ELF-1 (cell line): Measurements from ENCODE around the gene ZNF428.
"Not testable (repeated sequence)": the region's sequence is repeated elsewhere in the genome, so short reads cannot be mapped to it uniquely, and the experiment has no call there.

Source experiments
- DNase-seq: peaks from one replicate; pipeline ENCODE4 v3.0.0-alpha.2; 2016; ENCODE audit warnings: low read depth, low spot score

ZNF428 gene

DNA sequence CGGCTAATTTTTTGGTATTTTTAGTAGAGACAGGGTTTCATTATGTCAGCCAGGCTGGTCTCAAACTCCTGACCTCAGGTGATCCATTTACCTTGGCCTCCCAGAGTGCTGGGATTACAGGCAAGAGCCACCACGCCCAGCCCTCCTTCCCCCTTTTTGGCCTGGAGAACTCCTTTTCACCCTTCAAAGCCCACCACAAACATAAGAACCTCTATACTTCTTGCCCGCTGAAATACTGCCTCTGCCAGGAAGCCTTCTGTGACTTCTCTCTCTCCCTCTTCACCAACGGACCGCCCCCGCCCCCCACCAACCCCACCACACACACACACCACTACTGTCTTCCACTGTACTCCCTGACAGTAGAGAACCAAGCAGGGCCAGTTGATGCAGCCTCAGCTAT lies 2.5 kb downstream of the ZNF428 start:
- no peak for DNase-seq

DNA sequence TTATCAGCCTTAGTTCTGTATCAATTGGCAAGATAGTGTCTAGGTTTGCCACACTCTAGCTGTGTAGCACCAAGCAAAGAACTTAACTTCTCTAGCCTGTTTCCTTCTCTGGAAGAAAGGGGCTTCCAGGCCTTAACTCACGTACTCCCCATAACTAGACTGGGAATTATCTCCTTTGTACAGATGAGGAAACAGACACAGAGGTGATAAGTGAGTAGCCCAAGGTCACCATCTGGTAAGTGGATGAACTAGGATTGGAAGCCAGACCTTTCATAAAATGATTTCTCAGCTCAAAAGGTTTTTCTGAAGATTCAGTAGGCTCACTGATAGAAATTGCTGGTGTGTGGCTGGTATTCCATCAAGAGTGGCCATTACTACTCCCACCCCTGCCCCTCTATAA lies 3.1 kb downstream of the ZNF428 start:
- DNase-seq = no peak

DNA sequence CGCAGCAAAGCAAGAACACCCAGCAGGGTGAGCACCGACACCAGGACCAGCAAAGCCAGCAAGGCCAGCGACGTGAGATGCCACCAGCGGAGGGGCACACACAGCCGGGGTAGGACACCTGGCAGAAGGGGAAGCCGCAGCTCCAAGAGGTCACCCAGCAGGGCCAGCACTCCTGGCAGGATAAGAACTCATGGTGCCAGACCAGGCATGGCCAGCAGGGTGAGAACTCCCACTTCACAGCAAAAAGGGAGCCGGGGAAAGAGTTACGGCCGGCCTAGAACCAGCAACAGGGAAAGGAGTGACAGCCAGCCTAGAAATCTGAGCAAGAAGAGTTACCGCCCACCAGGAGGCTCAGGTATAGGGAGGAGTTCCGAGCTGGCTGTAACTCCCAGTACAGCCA lies 7.1 kb downstream of the ZNF428 start:
- no peak for DNase-seq

DNA sequence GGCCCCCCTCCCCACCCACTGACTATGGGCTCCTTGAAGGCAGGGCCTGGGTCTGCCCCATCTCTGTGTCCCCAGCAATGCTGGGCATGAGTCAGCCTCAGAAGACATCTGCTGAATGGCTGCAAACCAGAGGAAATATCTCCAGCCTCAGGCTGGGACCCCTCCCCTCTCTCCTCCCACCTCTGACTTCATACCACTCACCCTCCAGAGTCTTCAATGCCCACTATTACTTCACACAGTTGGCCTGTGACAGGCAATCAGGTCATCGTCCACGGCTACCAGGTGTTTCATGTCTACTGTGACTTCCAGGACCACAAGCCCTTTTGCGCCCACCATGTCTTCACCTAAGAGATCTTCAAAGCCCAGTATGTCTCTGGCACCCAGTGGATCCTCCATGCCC lies 7.6 kb downstream of the ZNF428 start, which contains the start of gene SRRM5:
Gene SRRM5, plus strand, starts transcription at position 301 of the 400 bp plus-strand sequence. Its CDS starts 34 bp downstream, at position 335.
- DNase-seq = no peak

DNA sequence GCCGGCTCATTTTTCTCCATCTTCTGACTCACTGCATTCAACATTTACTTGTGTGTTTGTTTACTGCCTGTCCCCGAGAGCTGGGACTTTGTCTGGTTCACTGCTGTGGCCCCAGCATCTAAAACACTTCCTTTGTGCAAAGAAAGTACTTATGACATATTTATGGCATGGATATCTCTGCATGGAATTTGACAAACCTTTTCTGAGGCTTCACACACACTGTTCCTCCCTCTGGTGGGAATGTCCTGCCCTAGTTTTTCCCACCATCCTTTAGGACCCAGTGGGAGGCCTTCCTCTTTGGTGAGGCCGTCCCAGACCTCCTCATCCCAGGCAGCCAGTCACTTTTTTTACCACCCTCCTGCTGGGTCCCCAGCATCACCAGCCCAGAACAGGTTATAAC lies 8.9 kb downstream of the ZNF428 start:
- DNase-seq = no peak

DNA sequence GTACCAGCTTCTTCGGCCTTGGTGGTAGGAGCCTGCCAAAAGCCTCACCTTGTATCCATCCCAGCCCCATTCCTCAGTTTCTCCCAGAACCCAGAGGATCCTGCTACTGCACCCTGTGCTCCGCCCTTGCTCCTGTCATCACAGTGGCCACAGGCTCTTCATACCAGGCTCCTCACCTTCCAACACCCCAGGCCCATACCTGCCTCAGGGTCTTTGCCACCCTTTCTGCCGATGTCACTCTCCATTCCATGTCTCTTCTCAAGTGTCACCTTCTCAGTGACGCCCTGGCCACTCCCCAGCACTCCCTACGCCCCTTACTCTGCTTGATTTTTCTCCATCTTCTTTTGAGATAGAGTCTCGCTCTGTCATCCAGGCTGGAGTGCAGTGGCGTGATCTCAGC lies 9.6 kb downstream of the ZNF428 start:
- DNase-seq = no peak

DNA sequence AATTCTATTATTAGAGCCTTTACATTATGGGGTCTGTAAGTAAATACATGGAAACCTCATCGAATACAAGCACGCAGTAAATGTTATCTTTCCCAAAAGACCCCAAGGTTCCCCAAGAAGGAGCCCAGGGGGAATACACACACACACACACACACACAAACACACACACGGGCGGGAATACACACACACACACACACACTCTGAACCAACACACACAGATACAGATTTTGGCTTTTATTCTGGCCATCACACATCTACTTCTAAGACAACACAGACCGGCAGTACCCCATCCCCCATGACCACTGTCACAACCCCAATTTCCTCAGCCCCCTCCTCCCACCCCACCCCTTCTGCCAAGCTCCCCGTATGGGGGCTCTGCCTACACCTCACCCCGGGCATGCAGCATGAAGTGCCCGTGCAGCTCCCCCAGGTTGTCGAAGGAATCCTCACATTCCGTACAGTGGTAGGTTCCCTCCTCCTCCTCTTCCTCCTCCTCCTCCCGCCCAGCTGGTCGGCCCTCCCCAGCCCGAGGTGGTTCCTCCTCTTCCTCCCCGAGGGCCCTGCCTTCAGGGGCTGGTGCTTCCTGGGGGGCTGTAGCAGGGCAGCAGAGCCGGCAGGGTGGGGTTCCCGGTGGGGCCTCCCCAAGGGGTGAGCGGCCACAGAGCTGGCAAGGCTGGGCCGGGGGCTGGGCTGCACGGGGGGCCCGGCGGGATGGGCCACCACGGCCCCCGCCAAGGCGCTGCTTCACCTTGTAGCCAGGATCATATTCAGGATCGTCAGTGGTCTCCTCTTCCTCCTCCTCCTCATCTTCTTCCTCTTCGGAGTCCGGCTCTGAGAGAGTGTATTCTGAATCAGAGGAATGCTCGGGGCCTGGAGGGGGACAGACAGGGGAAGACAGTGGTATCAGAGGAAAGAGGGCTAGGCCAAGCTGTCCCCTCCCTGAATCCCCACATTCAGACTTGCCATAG lies 11.9 kb downstream of the ZNF428 start:
- no peak for DNase-seq

DNA sequence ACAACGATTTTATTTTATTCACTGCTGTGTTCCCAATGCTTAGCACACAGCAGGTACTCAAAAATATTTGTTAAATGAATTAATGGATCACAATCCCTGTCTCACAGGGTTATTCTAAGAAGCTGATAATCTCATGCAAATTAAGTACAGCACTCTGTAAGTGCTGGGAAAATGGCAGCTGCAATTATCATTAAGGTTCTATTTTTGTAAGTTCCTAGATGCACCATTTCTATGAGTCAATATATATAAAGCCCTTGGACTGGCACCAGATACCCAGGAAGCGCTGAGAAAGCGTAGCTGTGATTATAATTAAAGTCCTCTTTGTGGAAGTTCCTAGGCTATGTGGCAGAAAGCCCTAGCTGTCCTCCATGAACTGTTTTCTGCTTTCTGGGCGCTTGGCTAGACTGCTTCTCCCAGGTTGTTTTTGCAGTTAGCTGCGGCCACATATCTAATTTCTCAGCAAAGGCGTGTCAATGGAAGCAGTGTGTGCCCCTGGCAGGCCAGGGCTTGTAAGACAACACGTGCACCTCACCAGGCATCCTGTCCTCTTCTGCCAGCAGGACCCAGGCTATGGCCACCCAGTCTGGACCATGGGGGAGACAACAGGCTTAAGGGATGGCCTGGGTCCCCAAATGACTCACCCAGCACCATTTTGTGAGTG lies 12.7 kb downstream of the ZNF428 start:
- DNase-seq = no peak

DNA sequence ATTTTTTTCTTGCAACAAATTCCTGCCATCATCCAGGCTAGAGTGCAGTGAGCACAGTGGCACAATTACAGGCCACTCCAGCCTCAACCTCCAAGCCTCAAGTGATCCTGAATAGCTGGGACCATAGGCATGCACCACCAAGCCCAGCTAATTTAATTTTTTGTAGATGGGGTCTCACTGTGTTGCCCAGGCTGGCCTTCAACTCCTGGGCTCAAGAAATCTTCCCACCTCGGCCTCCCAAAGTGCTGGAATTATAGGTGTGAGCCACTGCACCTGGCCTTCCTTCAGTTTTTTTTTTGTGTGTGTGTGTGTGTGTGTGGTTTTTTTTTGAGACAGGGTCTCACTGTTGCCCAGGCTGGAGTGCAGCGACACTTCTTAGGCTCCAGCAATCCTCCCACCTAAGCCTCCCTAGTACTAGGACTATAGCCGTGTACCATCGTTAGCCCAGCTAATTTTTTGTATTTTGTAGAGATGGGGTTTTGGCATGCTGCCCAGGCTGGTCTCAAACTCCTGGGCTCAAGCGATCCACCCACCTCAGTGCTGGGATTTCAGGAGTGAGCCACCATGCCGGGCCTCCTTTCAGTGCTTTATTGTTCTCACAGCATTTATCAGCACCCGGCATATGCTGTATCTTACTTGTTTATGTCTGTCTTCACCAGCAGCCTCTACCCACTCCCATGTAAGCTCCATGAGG lies 13.4 kb downstream of the ZNF428 start:
- DNase-seq = no peak

DNA sequence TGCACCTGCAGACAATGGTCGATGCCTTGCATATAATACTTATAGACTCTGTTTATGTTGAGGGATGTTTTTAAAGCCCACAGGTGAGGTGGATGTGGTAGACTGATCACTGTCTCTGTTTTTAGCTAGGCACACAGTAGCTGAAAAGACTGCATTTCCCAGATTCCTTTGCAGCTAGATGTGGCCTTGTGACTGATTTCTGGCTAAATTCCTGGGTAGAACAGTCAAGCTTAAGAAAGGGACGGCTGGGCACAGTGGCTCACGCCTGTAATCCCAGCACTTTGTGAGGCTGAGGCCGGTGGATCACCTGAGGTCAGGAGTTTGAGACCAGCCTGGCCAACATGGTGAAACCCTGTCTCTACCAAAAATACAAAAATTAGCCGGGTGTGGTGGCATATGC lies 19.1 kb downstream of the ZNF428 start:
- DNase-seq = not testable (repeated sequence)

DNA sequence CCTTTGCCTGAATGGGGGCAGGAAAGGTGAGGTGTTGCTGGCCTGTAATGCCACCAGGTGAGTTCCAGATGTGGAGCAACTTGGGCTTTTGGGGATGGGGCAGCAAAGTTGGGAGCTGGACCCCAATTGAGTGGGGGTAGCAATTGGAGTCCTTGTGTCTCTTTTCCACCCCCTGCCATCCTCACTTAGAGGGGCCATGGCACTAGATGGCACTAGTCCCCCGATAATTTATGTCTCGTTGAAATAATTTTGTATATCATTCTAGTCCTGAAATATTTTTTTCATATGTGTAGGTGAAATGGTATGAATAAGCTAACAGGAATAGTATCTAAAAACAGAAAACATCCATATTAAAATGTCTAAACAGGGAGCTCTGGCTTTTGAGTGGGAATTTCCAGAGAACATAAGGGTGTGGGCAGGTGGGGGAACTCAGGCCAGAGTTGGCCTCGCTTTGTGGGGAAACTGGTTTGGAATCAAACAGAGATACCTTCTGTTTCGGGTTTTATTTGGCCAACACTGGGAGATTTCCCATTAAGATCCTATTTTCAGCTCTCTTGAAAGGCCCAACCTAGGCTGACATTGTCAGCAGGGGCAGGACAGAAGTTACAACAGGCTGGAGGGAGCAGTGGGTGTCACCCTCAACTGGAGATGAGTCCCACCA lies 19.7 kb downstream of the ZNF428 start:
- no peak for DNase-seq

DNA sequence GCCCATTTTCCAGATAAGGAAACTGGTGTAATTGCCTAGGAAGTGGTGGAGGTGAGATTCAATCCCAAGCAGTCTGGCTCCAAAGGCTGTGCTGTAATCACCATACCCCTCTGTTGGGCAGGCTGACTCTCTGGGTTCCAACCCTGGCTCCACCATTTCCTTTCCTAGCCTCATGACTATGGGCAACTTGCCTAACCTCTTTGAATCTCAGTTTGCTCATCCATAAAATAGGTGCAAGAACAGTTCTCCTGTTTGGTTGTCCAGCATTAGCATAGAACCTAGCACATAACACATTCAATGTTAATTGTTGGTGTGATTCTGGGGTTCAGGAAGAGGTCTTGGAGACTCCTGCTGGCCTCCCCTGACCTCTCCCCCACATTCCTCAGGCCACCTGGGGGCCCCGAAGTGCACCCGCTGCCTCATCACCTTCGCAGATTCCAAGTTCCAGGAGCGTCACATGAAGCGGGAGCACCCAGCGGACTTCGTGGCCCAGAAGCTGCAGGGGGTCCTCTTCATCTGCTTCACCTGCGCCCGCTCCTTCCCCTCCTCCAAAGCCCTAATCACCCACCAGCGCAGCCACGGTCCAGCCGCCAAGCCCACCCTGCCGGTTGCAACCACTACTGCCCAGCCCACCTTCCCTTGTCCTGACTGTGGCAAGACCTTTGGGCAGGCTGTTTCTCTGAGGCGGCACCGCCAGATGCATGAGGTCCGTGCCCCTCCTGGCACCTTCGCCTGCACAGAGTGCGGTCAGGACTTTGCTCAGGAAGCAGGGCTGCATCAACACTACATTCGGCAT lies 20.8 kb downstream of the ZNF428 start:
- no peak for DNase-seq

DNA sequence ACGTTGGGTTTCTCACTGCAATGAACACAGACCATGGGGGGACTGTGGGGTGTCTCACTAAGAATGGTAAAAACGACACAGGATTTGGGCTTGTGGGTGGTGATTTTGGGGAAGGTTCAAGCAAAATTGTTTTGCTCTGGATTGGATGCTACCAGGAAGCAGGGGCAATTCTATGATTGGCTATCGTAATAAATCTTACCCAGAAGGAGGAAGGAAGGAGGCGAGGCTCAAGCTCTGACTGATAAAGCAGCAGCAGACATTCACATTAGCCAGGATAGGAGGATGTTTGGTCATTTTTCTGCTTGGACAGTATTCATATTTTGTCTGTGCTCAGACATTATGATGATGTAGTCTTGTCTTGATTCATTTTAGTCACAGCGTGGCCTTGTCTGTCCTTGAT lies 21.6 kb downstream of the ZNF428 start:
- no peak for DNase-seq

DNA sequence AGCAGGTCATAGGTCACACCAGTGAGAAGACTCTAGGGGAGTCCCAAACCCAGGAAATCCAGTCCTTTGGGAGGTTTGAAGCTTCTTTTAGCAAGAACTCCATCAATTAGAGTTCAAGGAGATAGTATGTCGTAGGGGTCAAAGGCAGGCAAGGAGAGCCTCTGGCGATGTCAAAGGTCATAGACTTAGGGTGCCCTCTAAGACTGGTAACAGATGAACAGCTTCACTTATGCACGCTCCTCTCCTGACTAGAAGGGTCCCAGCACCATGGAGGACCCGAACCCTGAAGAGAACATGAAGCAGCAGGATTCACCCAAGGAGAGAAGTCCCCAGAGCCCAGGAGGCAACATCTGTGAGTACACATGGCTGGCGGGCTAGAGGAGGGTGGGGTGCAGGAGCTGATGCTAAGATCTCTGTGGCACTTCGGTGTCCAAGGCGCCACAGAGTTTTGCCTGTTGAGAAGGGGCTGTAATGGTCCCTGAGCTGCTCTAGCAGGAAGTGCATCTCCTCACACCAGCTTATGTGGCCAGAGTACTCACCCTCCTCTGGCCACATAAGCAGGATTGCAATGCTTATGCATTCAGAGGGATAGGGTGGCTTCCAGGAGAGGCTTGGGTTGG lies 22.5 kb downstream of the ZNF428 start:
- no peak for DNase-seq

DNA sequence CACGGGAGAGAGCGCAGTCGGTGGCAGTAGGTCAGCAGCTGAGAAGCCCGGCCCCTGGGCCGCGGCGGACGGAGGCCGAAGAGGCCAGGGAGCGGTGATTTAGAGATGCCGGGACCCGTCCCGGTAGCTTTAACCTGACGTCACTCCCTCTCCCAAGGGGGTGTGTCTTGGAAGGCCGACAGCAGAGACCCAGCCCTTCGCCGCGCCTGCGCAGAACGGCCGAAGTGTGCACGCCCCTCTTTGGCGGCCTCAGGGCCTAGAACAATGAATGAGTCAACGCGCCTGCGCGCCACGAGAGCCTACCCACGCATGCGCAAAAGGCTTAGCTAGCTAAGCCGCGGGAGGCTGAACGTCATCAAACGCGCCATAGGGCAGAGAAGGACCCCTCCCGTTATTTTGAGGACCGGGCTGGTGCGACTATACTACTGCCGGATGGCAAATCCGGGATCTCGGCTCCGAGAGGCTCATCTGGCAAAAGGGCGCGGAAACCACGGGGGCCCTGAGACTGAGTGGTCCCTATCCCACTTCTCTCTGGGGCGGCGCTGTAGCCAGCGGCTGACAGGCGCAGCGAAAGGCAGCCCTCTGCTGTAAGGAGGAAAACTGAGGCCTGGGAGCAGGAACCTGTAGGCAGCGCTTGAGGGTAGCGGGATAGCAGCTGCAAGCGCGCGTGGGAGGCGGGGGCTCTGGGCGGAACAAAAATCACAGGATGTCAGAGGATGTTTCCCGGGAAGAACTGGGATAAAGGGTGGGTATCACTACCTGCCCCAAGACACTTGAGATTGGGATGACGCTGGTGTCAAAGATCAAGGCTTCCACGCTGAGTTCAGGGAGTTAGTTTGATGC lies 23.2 kb downstream of the ZNF428 start, which contains the start of the genes IRGQ and ZNF576:
Gene IRGQ, minus strand, starts transcription at position 136 of the 843 bp plus-strand sequence. CDS start 796 bp downstream, outside the sequence.
Gene ZNF576, plus strand, starts transcription at position 597 of the 843 bp plus-strand sequence. CDS start 514 bp downstream, outside the sequence.
- peak; percentile 100 for DNase-seq

DNA sequence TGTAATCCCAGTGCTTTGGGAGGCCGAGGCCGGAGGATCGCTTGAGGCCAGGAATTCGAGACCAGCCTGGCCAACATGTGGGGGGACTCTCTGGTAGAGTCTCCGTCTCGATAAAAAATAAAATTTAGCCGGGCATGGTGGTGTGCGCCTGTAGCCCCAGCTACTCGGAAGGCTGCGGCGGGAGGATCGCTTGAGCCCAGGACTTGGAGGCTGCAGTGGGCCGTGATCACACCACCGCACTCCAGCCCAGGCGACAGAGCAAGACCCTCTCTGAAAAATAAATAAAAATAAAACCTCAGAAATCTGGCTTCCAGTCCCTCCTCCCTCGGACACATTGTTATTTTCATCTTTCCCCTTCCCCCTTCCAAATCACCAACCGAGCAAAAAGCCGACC lies 23.8 kb downstream of the ZNF428 start:
- no peak for DNase-seq

DNA sequence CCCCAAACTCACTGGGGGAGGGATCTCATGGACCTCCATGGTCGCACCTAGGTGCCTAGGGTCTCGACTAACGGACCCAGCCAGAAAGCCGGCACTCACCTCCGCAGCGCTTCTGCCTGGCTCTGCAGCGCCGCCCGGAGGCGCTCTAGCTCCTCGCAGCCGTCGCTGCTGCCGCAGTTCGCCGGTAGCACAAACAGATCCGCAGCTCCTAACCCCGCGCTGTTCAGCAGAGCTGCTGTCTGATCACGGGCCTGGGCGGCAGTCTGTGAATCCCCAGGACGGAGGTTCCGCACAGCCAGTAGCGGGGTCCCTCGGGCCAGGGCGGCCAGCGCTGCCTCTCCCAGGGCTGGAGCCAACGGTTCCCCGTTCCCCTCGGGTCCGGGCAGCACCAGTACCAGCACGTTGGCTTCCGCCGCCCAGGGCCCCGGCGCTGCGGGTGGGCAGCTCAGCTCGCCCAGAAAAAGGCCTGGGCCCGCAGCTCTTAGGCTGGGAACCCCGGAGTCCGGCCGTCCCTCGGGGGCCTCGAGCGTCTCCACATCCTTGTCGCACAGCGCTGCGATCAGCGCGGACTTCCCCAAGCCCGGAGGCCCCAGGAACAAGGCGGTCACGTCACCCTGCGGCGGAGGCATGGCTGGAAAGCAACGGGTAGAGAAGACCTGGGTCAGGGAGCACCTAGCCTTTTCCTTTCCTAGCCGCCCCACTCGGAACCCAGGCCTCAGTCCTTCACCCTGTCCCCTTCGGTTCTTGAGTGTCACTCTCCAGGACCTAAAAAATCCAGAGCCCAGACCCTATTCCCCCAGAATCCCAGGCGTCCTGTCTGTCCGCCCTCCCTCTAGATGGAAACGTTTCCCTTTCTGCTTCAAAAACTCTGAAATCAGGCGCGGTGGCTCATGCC lies 24.5 kb downstream of the ZNF428 start:
- peak; percentile 91 for DNase-seq

DNA sequence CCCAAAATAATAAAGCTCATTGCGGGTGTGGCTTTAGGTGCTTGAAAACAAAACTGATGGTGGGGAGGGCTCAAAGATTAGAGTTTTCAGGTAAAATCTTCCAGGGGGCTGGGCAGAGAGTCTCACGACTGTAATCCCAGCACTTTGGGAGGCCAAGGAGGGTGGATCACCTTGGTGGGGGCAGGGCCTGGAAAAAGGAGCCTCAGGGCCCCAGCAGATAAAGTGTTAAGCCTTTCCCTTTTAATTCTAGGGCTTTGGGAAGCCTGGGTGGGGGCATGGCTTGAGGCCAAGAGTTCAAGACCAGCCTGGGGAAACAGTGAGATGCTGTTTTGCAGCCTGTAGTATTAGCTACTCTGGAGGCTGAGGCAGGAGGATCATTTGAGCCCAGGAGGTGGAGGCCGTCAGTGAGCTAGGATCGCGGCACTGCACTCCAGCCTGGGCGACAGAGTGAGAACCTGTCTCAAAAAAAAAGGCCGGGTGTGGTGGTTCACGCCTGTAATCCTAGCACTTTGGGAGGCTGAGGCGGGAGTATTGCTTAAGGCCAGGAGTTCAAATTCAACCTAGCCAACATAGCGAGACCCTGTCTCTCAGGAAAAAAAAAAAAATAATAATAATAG lies 25.2 kb downstream of the ZNF428 start:
- DNase-seq = no peak
